Panc1 (cell line): ENCODE data around the gene CPNE4.

ENCODE experiments used
- CTCF ChIP-seq: fragments of 450-650 bp; IDR thresholded peaks from 2 replicates; pipeline ENCODE4 v1.5.1; 2017; ENCODE audit warnings: mild to moderate bottlenecking
- POLR2AphosphoS5 ChIP-seq: IDR thresholded peaks from 2 replicates; pipeline ENCODE4 v1.6.1; 2012; ENCODE audit warnings: mild to moderate bottlenecking, low read depth, low read length, moderate library complexity
- REST ChIP-seq, 2 experiments: IDR thresholded peaks; 2 replicates each; pipeline ENCODE4 v1.6.1; 2011 to 2012; ENCODE audit warnings: low read depth in 2 of 2, control low read depth in 1 of 2, low read length in 1 of 2, mild to moderate bottlenecking in 1 of 2, moderate library complexity in 1 of 2; ENCODE audit not compliant: insufficient read depth in 1 of 2

- TF ChIP-seq CTCF (no peak), REST (IDR thresholded peaks at IDR 0.05; ENCODE audit: insufficient read depth in 1 of 2, low read depth in 2 of 2, low read length in 1 of 2) (no peak), POLR2AphosphoS5 (no peak)
Observed at GRCh38 chr3:131957511-131957910, 77.3 kb downstream of the CPNE4 start.
